Smooth muscle cell of the brain vasculature (primary cell): ENCODE data around the gene NPW.

Experiments
- DNase-seq: peaks from one replicate; pipeline ENCODE4 v3.0.0-alpha.2; 2012; ENCODE audit warnings: low read depth, low spot score

Gene NPW

GRCh38 chr16:2053897-2054296, 34.3 kb downstream of the NPW start:
- DNase-seq, result no peak

GRCh38 chr16:2054543-2055245, 35.1 kb downstream of the NPW start:
- no peak for DNase-seq

- no peak for DNase-seq
Measured at GRCh38 chr16:2056077-2056476, 36.5 kb downstream of the NPW start.

GRCh38 chr16:2056681-2057407, 37.3 kb downstream of the NPW start:
- DNase-seq, result no peak

GRCh38 chr16:2057438-2057837, 37.9 kb downstream of the NPW start:
- no peak for DNase-seq

GRCh38 chr16:2058420-2058819, 38.8 kb downstream of the NPW start:
- no peak for DNase-seq

- DNase-seq, result no peak
Measured at GRCh38 chr16:2058872-2059271, 39.3 kb downstream of the NPW start.

- DNase-seq, result no peak
Measured at GRCh38 chr16:2060346-2060745, 40.8 kb downstream of the NPW start.

- DNase-seq, result no peak
Measured at GRCh38 chr16:2061023-2061422, 41.4 kb downstream of the NPW start.

- DNase-seq, result no peak
Measured at GRCh38 chr16:2061526-2061925, 41.9 kb downstream of the NPW start.

- DNase-seq, result no peak
Measured at GRCh38 chr16:2062801-2063200, 43.2 kb downstream of the NPW start.

- DNase-seq, result no peak
Measured at GRCh38 chr16:2063861-2064260, 44.3 kb downstream of the NPW start.

GRCh38 chr16:2064368-2064945, 44.9 kb downstream of the NPW start:
- DNase-seq, result no peak

GRCh38 chr16:2066139-2066538, 46.6 kb downstream of the NPW start:
- no peak for DNase-seq
